ENCODE data around the gene EFNA3.

GRCh38 chr1:155080312-155081228 is 1.9 kb downstream of the EFNA3 start:
- TF ChIP-seq CTCF (IDR thresholded peaks at IDR 0.05 in 4 of 5, conservative IDR thresholded peaks at IDR 0.05 in 1 of 5) (no peak), POLR2A (IDR thresholded peaks at IDR 0.05) (no peak)

Data from gastrocnemius medialis (tissue), 4 donors.